Prostate gland (tissue), 2 donors: ENCODE measurements around the gene EARS2.

ENCODE experiments used
- POLR2A ChIP-seq: fragments of 450-650 bp; IDR thresholded peaks from one replicate; pipeline ENCODE4 v1.6.1; 2016; ENCODE audit warnings: antibody characterized with exemption, mild to moderate bottlenecking
- POLR2AphosphoS5 ChIP-seq: sonication (generic); formaldehyde crosslinking; IDR thresholded peaks from one replicate; pipeline ENCODE4 v1.6.1; 2017; ENCODE audit warnings: antibody characterized with exemption
- TF ChIP-seq, protein P1 (sequence below), 4 experiments: fragments of 200-600 bp in 2 of 4; fragments of 450-650 bp in 2 of 4; sonication (generic) in 2 of 4; IDR thresholded peaks; 1 replicate in 3 of 4; 2 replicates in 1 of 4; pipeline ENCODE4 v1.5.1; 2016 to 2019; ENCODE audit warnings: antibody characterized with exemption in 4 of 4, mild to moderate bottlenecking in 2 of 4, moderate library complexity in 2 of 4

DNA sequence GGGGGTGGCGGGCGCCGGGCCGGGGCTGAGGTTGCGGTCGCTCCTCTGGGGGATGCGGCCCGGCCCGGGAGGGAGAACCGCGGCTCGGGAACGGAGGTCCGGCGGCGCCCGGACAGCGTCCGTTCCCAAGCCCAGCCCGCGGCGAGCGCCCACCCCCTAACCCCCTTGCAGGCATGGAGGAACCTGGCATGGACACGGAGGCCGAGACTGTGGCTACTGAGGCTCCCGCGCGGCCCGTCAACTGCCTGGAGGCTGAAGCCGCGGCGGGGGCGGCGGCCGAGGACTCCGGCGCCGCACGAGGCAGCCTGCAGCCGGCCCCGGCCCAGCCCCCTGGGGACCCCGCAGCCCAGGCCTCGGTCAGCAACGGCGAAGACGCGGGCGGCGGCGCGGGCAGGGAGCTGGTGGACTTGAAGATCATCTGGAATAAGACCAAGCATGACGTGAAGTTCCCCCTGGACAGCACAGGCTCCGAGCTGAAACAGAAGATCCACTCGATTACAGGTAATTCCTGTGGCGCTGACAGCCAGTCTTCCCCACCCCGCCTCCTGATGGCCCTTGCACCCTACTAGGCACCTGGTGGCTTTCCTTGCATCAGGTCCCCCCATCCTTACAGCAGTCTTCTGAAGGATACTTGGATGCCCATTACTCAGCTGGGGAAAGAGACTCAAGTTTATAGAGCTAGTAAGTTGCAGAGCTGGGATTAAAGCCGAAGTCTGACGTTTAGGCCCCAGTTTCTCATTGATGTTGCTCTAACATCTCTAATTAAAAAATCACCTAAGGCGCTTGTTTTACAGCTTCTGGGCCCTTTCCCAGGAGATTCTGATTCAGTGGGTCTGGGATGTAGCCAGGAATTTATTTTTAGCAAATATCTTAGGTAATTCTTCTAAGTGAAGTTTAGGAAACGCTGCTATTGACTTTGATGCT, 891 bp upstream of the EARS2 start:
- TF ChIP-seq POLR2A (no peak), POLR2AphosphoS5 (no peak)
- TF ChIP-seq, protein P1, sequence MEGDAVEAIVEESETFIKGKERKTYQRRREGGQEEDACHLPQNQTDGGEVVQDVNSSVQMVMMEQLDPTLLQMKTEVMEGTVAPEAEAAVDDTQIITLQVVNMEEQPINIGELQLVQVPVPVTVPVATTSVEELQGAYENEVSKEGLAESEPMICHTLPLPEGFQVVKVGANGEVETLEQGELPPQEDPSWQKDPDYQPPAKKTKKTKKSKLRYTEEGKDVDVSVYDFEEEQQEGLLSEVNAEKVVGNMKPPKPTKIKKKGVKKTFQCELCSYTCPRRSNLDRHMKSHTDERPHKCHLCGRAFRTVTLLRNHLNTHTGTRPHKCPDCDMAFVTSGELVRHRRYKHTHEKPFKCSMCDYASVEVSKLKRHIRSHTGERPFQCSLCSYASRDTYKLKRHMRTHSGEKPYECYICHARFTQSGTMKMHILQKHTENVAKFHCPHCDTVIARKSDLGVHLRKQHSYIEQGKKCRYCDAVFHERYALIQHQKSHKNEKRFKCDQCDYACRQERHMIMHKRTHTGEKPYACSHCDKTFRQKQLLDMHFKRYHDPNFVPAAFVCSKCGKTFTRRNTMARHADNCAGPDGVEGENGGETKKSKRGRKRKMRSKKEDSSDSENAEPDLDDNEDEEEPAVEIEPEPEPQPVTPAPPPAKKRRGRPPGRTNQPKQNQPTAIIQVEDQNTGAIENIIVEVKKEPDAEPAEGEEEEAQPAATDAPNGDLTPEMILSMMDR (IDR thresholded peaks at IDR 0.05), result no peak
